Ishikawa (cell line): ENCODE data around the gene FAM131A.
A peak's percentile ranks its signal among the peaks of the same experiment; 100 is the strongest.

ENCODE experiments used
- CEBPB ChIP-seq: IDR thresholded peaks from 2 replicates; pipeline ENCODE4 v1.6.1; 2012
- CREB1 ChIP-seq: IDR thresholded peaks from 2 replicates; pipeline ENCODE4 v1.6.1; 2012; ENCODE audit warnings: low read depth
- EGR1 ChIP-seq: IDR thresholded peaks from 2 replicates; pipeline ENCODE4 v1.6.1; 2012
- EP300 ChIP-seq: IDR thresholded peaks from 2 replicates; pipeline ENCODE4 v1.6.1; 2012; ENCODE audit warnings: borderline replicate concordance
- FOXM1 ChIP-seq: IDR thresholded peaks from 2 replicates; pipeline ENCODE4 v1.6.1; 2012; ENCODE audit warnings: low read depth, borderline replicate concordance
- MAX ChIP-seq: IDR thresholded peaks from 2 replicates; pipeline ENCODE4 v1.6.1; 2012
- NFIC ChIP-seq: IDR thresholded peaks from 2 replicates; pipeline ENCODE4 v1.6.1; 2012
- RAD21 ChIP-seq: IDR thresholded peaks from 2 replicates; pipeline ENCODE4 v1.6.1; 2012; ENCODE audit warnings: low read depth
- TAF1 ChIP-seq: IDR thresholded peaks from 2 replicates; pipeline ENCODE4 v1.6.1; 2012; ENCODE audit warnings: low read depth, mild to moderate bottlenecking
- TCF12 ChIP-seq: IDR thresholded peaks from 2 replicates; pipeline ENCODE4 v1.6.1; 2012; ENCODE audit warnings: low read depth
- TEAD4 ChIP-seq: IDR thresholded peaks from 2 replicates; pipeline ENCODE4 v1.6.1; 2012
- USF1 ChIP-seq: IDR thresholded peaks from 2 replicates; pipeline ENCODE4 v1.6.1; 2012
- YY1 ChIP-seq: IDR thresholded peaks from 2 replicates; pipeline ENCODE4 v1.6.1; 2012; ENCODE audit warnings: low read depth
- ZBTB7A ChIP-seq: IDR thresholded peaks from 2 replicates; pipeline ENCODE4 v1.6.1; 2012; ENCODE audit warnings: low read depth
- TF ChIP-seq, protein P1 (sequence below): IDR thresholded peaks from 2 replicates; pipeline ENCODE4 v1.6.1; 2012; ENCODE audit warnings: low read depth, mild to moderate bottlenecking

The FAM131A gene

DNA sequence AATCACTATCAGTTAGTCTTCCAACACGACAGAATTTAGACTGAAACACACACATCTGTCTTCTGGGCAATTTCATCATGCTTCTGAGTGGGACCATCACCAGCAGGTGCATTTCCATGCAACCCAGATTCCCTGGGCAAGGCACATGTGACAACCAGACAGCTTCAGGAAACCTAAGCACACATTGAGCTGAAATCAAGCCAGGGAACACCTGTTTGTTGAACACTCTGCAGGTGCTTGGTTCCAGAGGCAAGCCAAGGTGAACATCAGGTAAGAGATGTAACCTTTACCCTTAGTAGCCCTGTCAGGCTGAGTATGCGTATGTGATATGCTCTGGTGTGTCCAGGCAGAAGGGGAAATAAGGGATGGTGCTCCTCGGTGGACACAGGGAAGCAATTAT is 41.6 kb upstream of the FAM131A start:
- TF ChIP-seq EGR1 (no peak), CREB1 (no peak), FOXM1 (no peak), MAX (no peak), EP300 (no peak), ZBTB7A (no peak), RAD21 (no peak), NFIC (no peak), TCF12 (no peak), YY1 (no peak), USF1 (no peak), TEAD4 (no peak), CEBPB (no peak), TAF1 (no peak)
- TF ChIP-seq, protein P1, sequence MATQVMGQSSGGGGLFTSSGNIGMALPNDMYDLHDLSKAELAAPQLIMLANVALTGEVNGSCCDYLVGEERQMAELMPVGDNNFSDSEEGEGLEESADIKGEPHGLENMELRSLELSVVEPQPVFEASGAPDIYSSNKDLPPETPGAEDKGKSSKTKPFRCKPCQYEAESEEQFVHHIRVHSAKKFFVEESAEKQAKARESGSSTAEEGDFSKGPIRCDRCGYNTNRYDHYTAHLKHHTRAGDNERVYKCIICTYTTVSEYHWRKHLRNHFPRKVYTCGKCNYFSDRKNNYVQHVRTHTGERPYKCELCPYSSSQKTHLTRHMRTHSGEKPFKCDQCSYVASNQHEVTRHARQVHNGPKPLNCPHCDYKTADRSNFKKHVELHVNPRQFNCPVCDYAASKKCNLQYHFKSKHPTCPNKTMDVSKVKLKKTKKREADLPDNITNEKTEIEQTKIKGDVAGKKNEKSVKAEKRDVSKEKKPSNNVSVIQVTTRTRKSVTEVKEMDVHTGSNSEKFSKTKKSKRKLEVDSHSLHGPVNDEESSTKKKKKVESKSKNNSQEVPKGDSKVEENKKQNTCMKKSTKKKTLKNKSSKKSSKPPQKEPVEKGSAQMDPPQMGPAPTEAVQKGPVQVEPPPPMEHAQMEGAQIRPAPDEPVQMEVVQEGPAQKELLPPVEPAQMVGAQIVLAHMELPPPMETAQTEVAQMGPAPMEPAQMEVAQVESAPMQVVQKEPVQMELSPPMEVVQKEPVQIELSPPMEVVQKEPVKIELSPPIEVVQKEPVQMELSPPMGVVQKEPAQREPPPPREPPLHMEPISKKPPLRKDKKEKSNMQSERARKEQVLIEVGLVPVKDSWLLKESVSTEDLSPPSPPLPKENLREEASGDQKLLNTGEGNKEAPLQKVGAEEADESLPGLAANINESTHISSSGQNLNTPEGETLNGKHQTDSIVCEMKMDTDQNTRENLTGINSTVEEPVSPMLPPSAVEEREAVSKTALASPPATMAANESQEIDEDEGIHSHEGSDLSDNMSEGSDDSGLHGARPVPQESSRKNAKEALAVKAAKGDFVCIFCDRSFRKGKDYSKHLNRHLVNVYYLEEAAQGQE: no peak

DNA sequence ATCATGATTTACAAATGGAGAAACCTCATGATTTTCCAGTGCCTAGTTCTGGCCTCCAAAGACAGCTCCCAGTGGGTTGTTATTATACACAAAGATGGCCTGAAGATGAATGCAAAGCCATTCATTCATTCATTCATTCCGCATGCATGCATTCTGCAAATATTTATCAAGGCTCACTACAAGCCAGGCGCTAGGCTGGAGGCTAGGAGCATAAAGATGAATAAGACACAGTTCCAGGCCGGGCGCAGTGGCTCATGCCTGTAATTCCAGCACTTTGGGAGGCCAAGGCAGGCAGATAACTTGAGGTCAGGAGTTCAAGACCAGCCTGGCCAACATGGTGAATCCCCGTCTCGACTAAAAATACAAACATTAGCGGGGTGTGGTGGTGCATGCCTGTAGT is 40.8 kb upstream of the FAM131A start:
- TF ChIP-seq MAX: no peak
- TF ChIP-seq CREB1: no peak
- TF ChIP-seq, protein P1: no peak
- no peak for TF ChIP-seq EGR1
- no peak for TF ChIP-seq TCF12
- TF ChIP-seq FOXM1: no peak
- no peak for TF ChIP-seq EP300
- no peak for TF ChIP-seq ZBTB7A
- no peak for TF ChIP-seq TAF1
- no peak for TF ChIP-seq YY1
- TF ChIP-seq USF1: no peak
- no peak for TF ChIP-seq TEAD4
- no peak for TF ChIP-seq RAD21

DNA sequence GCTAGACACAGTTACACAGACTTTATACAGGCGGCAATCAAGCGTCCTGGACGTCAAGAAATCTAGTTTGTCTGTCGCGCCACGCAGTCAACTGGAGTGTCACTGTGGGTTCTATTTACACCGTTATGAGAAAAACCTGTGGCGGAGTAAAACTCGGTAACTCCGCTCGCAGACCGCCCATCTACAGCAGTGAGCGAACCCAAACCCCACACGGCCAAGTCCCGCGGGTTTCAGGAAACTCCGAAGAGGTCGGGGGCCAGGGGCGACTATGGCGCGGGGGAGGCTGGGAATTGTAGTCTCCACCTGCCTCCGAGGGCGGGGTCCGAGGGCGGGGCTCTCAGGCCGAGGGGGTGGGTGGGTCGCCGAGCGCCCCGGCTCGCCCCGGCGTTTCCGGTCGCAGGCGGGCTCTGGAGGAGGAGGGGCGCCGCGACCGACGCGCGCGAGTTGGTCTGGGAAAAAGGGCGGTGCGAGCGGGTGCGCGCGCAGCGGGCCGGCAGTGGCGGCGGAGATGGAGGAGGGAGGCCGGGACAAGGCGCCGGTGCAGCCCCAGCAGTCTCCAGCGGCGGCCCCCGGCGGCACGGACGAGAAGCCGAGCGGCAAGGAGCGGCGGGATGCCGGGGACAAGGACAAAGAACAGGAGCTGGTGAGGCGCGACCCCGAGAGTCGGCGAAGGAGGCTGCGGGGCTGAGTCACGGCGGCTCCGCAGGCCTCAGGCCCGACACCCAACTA is 38.5 kb upstream of the FAM131A start, which contains the start of gene PSMD2:
Gene PSMD2 (plus strand): TSS at position 483 of the 729 bp plus-strand sequence. CDS start 26 bp downstream, at position 509.
- TF ChIP-seq NFIC: no peak
- TF ChIP-seq FOXM1: no peak
- TF ChIP-seq CEBPB: no peak
- peak; percentile 87 for TF ChIP-seq YY1
- TF ChIP-seq EP300: no peak
- TF ChIP-seq, protein P1: no peak
- TF ChIP-seq CREB1: no peak
- TF ChIP-seq ZBTB7A: no peak; the same call in 1 of the 2 replicates
- TF ChIP-seq TCF12: no peak
- no peak for TF ChIP-seq USF1
- peak; percentile 93 for TF ChIP-seq TAF1
- TF ChIP-seq TEAD4: no peak
- TF ChIP-seq MAX: 0 out of 2 replicates have a peak, but pooled peaks have one; percentile 13
- TF ChIP-seq EGR1: no peak
- TF ChIP-seq RAD21: no peak
